Astrocyte (in vitro differentiated cells and primary cell): Measurements from ENCODE around the gene AHNAK. TPM values are rescaled to one million over a fixed set of nuclear protein-coding genes. Genes with fewer than 3 reads are reported as not detected.

Experiments
- DNase-seq: peaks from one replicate; pipeline ENCODE4 v3.0.0-alpha.2; 2010; ENCODE audit warnings: low read depth
- FAIRE-seq: peaks from 2 replicates; lab custom pipeline; 2011; peaks lifted over from hg19 to GRCh38; lab: Jason Lieb, UNC
- H2AFZ ChIP-seq: 2 replicates; pipeline ENCODE4 v1.6.0; 2012; ENCODE audit warnings: low read depth, low read length, inconsistent platforms
- H3K27ac ChIP-seq: 2 replicates; pipeline ENCODE4 v1.5.1; 2011; ENCODE audit warnings: low read depth, low read length, inconsistent platforms
- H3K27me3 ChIP-seq: 2 replicates; pipeline ENCODE4 v1.6.0; 2011; ENCODE audit warnings: low read length, inconsistent platforms; ENCODE audit not compliant: insufficient read depth
- H3K36me3 ChIP-seq: 2 replicates; pipeline ENCODE4 v1.5.1; 2011; ENCODE audit warnings: low read length, inconsistent platforms; ENCODE audit not compliant: insufficient read depth
- H3K4me1 ChIP-seq: 2 replicates; pipeline ENCODE4 v1.5.1; 2011; ENCODE audit warnings: low read length, inconsistent platforms; ENCODE audit not compliant: insufficient read depth
- H3K4me2 ChIP-seq: 2 replicates; pipeline ENCODE4 v1.6.0; 2012; ENCODE audit warnings: low read length, inconsistent platforms
- H3K4me3 ChIP-seq: 2 replicates; pipeline ENCODE4 v1.5.1; 2011; ENCODE audit warnings: low read depth, mild to moderate bottlenecking, low read length, inconsistent platforms; ENCODE audit not compliant: insufficient read depth
- H3K79me2 ChIP-seq: 2 replicates; pipeline ENCODE4 v1.6.0; 2012; ENCODE audit warnings: mild to moderate bottlenecking, low read length, inconsistent platforms; ENCODE audit not compliant: insufficient read depth
- H3K9ac ChIP-seq: 2 replicates; pipeline ENCODE4 v1.6.0; 2012; ENCODE audit warnings: mild to moderate bottlenecking, low read length, inconsistent platforms
- H3K9me3 ChIP-seq: 2 replicates; pipeline ENCODE4 v1.5.1; 2012; ENCODE audit warnings: low read depth, mild to moderate bottlenecking, low read length, inconsistent platforms; ENCODE audit not compliant: insufficient read depth
- H4K20me1 ChIP-seq: 2 replicates; pipeline ENCODE4 v1.6.0; 2012; ENCODE audit warnings: low read length, inconsistent platforms; ENCODE audit not compliant: insufficient read depth
- H3K27ac Mint-ChIP-seq: one replicate; pipeline ENCODE4 v1.8.0; 2021; ENCODE audit warnings: mild to moderate bottlenecking, mixed read lengths; ENCODE audit not compliant: unreplicated experiment
- H3K27me3 Mint-ChIP-seq: one replicate; pipeline ENCODE4 v1.8.0; 2021; ENCODE audit warnings: low read depth, mixed read lengths; ENCODE audit not compliant: unreplicated experiment
- H3K36me3 Mint-ChIP-seq: one replicate; pipeline ENCODE4 v1.8.0; 2021; ENCODE audit warnings: low read depth, mixed read lengths; ENCODE audit not compliant: unreplicated experiment
- H3K4me1 Mint-ChIP-seq: one replicate; pipeline ENCODE4 v1.8.0; 2021; ENCODE audit warnings: low read depth, mixed read lengths; ENCODE audit not compliant: unreplicated experiment
- H3K4me3 Mint-ChIP-seq: one replicate; pipeline ENCODE4 v1.8.0; 2021; ENCODE audit warnings: mild to moderate bottlenecking, moderate library complexity, mixed read lengths; ENCODE audit not compliant: unreplicated experiment
- H3K9me3 Mint-ChIP-seq: one replicate; pipeline ENCODE4 v1.8.0; 2021; ENCODE audit warnings: mild to moderate bottlenecking, mixed read lengths; ENCODE audit not compliant: unreplicated experiment
- CTCF ChIP-seq: IDR thresholded peaks from 2 replicates; pipeline ENCODE4 v1.5.1; 2011; ENCODE audit warnings: low read depth, mild to moderate bottlenecking, inconsistent platforms, low read length, moderate library complexity; ENCODE audit not compliant: insufficient read depth
- EZH2 ChIP-seq: IDR thresholded peaks from 2 replicates; pipeline ENCODE4 v1.6.1; 2012; ENCODE audit warnings: mild to moderate bottlenecking, low read length, inconsistent platforms; ENCODE audit not compliant: insufficient read depth
- total RNA-seq: library from RNA; stranded (reverse); gene quantifications from 2 replicates; pipeline ENCODE4 v1.2.1, GENCODE V29; 2021

AHNAK gene
- total RNA-seq, 1 donor from 2014 or later = 378 TPM

DNA sequence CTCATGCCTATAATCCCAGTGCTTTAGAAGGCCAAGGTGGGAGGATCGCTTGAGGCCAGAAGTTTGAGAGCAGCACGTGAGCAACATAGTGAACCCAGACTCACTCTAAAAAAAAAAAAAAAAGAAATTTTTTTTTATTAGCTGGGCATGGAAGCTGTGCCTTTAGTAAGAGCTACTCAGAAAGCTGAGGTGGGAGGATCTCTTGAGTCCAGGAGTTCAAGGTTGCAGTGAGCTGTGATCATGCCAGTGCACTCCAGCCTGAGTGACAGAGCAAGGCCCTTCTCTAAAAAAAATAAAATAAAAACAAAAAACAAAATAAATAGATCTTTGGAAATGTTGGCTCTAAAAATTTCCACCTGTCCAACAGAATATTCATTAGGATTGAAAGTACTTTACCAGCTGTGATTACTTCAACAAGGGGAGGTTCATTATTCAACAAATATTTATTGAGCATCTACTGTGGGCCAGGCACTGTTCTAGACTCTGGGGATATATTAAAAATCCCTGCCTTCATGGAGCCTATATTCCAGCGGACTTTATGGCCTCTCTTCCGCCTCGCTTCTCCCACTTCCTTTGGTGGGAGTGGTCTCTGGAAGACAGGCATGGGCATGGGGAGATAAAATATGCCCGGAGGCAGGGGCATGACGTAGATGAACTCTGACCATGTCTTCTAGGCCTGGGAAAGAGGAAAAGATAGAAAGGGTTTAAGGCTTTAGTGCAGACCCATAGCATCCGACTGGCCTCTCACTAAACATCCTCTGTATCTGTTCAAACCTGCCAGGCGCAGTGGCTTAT lies 47.9 kb downstream of the AHNAK start:
- no peak for FAIRE-seq
- no peaks in the 10 kb centered on the region for H3K9me3 ChIP-seq
- Mint-ChIP-seq H3K27me3 (peaks cover 6% of the 10 kb centered on the region), H3K9me3 (peaks cover 1% of the 10 kb centered on the region), H3K4me1 (no peaks in the 10 kb centered on the region), H3K36me3 (no peaks in the 10 kb centered on the region), H3K4me3 (no peak overlapping the region), H3K27ac (no peak overlapping the region)
- TF ChIP-seq EZH2 = no peak
- no peak for TF ChIP-seq CTCF
- no peak overlapping the region for H3K4me3 ChIP-seq
- no peak overlapping the region for H2AFZ ChIP-seq
- no peak overlapping the region for H3K4me2 ChIP-seq
- no peaks in the 10 kb centered on the region for H4K20me1 ChIP-seq
- H3K4me1 ChIP-seq = peaks cover 10% of the 10 kb centered on the region
- H3K27me3 ChIP-seq = no peaks in the 10 kb centered on the region
- no peaks in the 10 kb centered on the region for H3K36me3 ChIP-seq
- H3K9ac ChIP-seq = no peak overlapping the region
- H3K27ac ChIP-seq = no peak overlapping the region
- DNase-seq = no peak
- no peaks in the 10 kb centered on the region for H3K79me2 ChIP-seq

- H3K27me3 Mint-ChIP-seq = peaks cover 6% of the 10 kb centered on the region
- no peaks in the 10 kb centered on the region for H3K79me2 ChIP-seq
- no peak overlapping the region for H3K4me3 Mint-ChIP-seq
- H3K27me3 ChIP-seq = no peaks in the 10 kb centered on the region
- H2AFZ ChIP-seq = no peak overlapping the region
- peaks cover 1% of the 10 kb centered on the region for H3K9me3 Mint-ChIP-seq
- no peaks in the 10 kb centered on the region for H3K9me3 ChIP-seq
- no peak overlapping the region for H3K4me2 ChIP-seq
- H3K27ac Mint-ChIP-seq = no peak overlapping the region
- H3K4me3 ChIP-seq = no peak overlapping the region
- TF ChIP-seq EZH2 (no peak), CTCF (no peak)
- no peaks in the 10 kb centered on the region for H3K4me1 Mint-ChIP-seq
- no peak overlapping the region for H3K27ac ChIP-seq
- no peaks in the 10 kb centered on the region for H4K20me1 ChIP-seq
- H3K4me1 ChIP-seq = peaks cover 10% of the 10 kb centered on the region
- H3K36me3 ChIP-seq = no peaks in the 10 kb centered on the region
- FAIRE-seq = no peak
- no peak for DNase-seq
- H3K36me3 Mint-ChIP-seq = no peaks in the 10 kb centered on the region
- H3K9ac ChIP-seq = no peak overlapping the region
Measured at GRCh38 chr11:62498031-62498430, 48.6 kb downstream of the AHNAK start.
